Activated naive CD8-positive, alpha-beta T cell treated with anti-CD3 and anti-CD28 coated beads, Interleukin-2, amount 10 ng/mL, durations not matched to agents 7 days and 5 days (primary cell): ENCODE results near the gene TRAPPC11. TPM values are rescaled to one million over a fixed set of nuclear protein-coding genes. Genes with fewer than 3 reads are reported as not detected.

Experiments used
- ATAC-seq: fragments of 150-1000 bp; cut with Tn5 transposase; one replicate; pipeline ENCODE4 v1.10.0; 2021; ENCODE audit warnings: low read depth, moderate library complexity
- POLR2A ChIA-PET: fragments of 350-600 bp; sonication (Branson Sonifier 250); formaldehyde crosslinking; loops from one replicate; lab custom pipeline; 2021; ENCODE audit warnings: antibody characterized with exemption; lab: Charles Lee
- DNase-seq: peaks from one replicate; pipeline ENCODE4 v3.0.0; 2021
- H3K27ac Mint-ChIP-seq: one replicate; pipeline ENCODE4 v1.8.0; 2022; ENCODE audit warnings: mild to moderate bottlenecking, mixed read lengths
- H3K27me3 Mint-ChIP-seq: one replicate; pipeline ENCODE4 v1.8.0; 2022; ENCODE audit warnings: mild to moderate bottlenecking, moderate library complexity, mixed read lengths
- H3K36me3 Mint-ChIP-seq: one replicate; pipeline ENCODE4 v1.8.0; 2021; ENCODE audit warnings: mild to moderate bottlenecking, mixed read lengths
- H3K4me1 Mint-ChIP-seq: one replicate; pipeline ENCODE4 v1.8.0; 2021; ENCODE audit warnings: mixed read lengths
- H3K4me3 Mint-ChIP-seq: one replicate; pipeline ENCODE4 v1.8.0; 2022; ENCODE audit warnings: mild to moderate bottlenecking, moderate library complexity, mixed read lengths
- H3K9me3 Mint-ChIP-seq: one replicate; pipeline ENCODE4 v1.8.0; 2021; ENCODE audit warnings: mixed read lengths
- total RNA-seq, 2 experiments: library from RNA; stranded (reverse); gene quantifications; one replicate each; pipeline ENCODE4 v1.2.3, GENCODE V29; 2021

TRAPPC11 gene
- total RNA-seq, 2 experiments from 2014 or later = 33.0 to 34.6 TPM

DNA sequence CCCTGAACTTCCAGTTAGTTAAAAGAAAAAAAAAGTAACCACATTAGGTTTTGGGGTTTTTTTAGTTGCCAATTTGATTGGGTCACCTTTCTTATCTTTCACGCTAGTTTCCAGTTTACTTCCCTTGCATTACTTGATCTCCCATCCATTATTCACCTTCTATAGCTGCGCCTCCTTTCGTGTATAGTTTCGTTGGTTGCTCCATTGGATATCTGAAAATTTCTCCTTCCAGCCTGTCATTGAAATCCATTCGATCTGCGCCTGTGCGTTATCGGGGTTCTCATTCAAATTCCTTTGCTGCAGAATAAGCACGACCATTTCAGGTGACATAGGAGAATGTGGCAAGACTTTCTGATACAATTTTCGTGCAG, 764 bp downstream of the TRAPPC11 start:
- DNase-seq = no peak
- H3K27ac Mint-ChIP-seq = peak overlapping the region; percentile 91
- peaks cover 4% of the 10 kb centered on the region for H3K36me3 Mint-ChIP-seq
- no peaks in the 10 kb centered on the region for H3K9me3 Mint-ChIP-seq
- H3K4me1 Mint-ChIP-seq = peaks cover 29% of the 10 kb centered on the region
- POLR2A ChIA-PET = interaction anchor here (0.8 to 2.1 kb wide), 3 partner anchors 13 to 155 kb away, joined by 4 to 14 read pairs (median 5); partner anchors contain the start of gene ING2
- no peaks in the 10 kb centered on the region for H3K27me3 Mint-ChIP-seq
- peak overlapping the region; percentile 98 for H3K4me3 Mint-ChIP-seq
- ATAC-seq = no peak

DNA sequence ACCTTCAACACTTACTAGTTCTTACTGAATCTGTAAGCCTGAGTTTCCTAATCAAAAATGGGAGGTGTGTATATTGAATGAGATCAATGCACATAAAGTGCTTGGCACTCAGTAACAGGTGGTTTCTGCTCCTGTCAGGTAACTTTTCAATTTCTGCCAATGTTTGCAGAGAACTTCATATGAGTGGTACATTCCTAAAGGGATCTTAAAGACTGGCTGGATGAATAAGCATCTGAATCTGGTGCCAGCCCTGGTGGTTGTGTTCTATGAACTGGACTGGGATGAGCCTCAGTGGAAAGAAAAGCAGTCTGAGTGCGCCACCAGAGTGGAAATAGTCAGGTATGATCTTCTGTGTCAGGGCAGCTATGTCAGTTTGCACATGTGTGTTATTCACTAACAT, 7.0 kb downstream of the TRAPPC11 start:
- Mint-ChIP-seq H3K36me3 (peaks cover 19% of the 10 kb centered on the region), H3K4me1 (peaks cover 3% of the 10 kb centered on the region), H3K27ac (no peak overlapping the region), H3K27me3 (no peaks in the 10 kb centered on the region), H3K9me3 (no peaks in the 10 kb centered on the region), H3K4me3 (no peak overlapping the region)
- POLR2A ChIA-PET = interaction anchor here (0.6 kb wide), 1 partner anchor 222 kb away, joined by 3 read pairs; no protein-coding TSS in a partner anchor
- DNase-seq (no peak), ATAC-seq (no peak)

GRCh38 chr4:183670251-183670650, 11.2 kb downstream of the TRAPPC11 start:
- ATAC-seq (no peak), DNase-seq (no peak)
- no peak overlapping the region for H3K4me3 Mint-ChIP-seq
- H3K4me1 Mint-ChIP-seq = no peaks in the 10 kb centered on the region
- POLR2A ChIA-PET = interaction anchor here (0.8 kb wide), 1 partner anchor 13 kb away, joined by 3 read pairs; no protein-coding TSS in a partner anchor
- peaks cover 16% of the 10 kb centered on the region for H3K36me3 Mint-ChIP-seq
- H3K9me3 Mint-ChIP-seq = no peaks in the 10 kb centered on the region
- H3K27ac Mint-ChIP-seq = no peak overlapping the region
- no peaks in the 10 kb centered on the region for H3K27me3 Mint-ChIP-seq

DNA sequence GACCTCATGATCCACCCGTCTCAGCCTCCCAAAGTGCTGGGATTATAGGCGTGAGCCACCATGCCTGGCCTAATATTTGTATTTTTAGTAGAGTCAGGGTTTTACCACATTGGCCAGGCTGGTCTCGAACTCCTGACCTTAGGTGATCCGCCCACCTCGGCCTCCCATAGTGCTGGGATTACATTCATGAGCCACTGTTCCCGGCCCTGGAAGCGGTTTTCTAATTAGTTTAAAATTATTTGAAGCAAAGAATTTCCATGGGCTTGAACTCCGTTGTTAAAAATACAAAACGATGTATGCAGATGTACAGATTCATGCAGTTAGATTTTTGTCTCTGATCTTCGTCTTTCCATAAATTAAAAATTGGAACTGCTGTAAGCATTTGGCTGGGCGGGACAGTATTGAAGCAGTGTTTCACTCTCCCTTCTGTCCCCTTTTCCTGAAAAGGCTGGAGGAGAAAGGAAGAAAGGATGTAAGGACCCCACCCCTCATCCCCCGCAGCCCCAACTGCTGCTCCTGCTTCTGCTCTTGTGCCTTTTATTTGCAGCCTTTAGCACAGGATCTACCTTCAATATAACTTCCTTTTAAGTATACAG, 12.0 kb downstream of the TRAPPC11 start:
- POLR2A ChIA-PET = interaction anchor here (0.8 kb wide), 1 partner anchor 13 kb away, joined by 3 read pairs; no protein-coding TSS in a partner anchor
- peaks cover 12% of the 10 kb centered on the region for H3K36me3 Mint-ChIP-seq
- no peaks in the 10 kb centered on the region for H3K27me3 Mint-ChIP-seq
- no peak overlapping the region for H3K4me3 Mint-ChIP-seq
- H3K27ac Mint-ChIP-seq = no peak overlapping the region
- ATAC-seq (no peak), DNase-seq (no peak)
- H3K4me1 Mint-ChIP-seq = no peaks in the 10 kb centered on the region
- no peaks in the 10 kb centered on the region for H3K9me3 Mint-ChIP-seq

- no peak for ATAC-seq
- H3K36me3 Mint-ChIP-seq = peaks cover 13% of the 10 kb centered on the region
- H3K27me3 Mint-ChIP-seq = no peaks in the 10 kb centered on the region
- DNase-seq = no peak
- no peak overlapping the region for H3K4me3 Mint-ChIP-seq
- H3K4me1 Mint-ChIP-seq = peaks cover 4% of the 10 kb centered on the region
- H3K9me3 Mint-ChIP-seq = no peaks in the 10 kb centered on the region
- H3K27ac Mint-ChIP-seq = no peak overlapping the region
- POLR2A ChIA-PET = no interaction called here
Observed at GRCh38 chr4:183674153-183674552, 15.1 kb downstream of the TRAPPC11 start.

DNA sequence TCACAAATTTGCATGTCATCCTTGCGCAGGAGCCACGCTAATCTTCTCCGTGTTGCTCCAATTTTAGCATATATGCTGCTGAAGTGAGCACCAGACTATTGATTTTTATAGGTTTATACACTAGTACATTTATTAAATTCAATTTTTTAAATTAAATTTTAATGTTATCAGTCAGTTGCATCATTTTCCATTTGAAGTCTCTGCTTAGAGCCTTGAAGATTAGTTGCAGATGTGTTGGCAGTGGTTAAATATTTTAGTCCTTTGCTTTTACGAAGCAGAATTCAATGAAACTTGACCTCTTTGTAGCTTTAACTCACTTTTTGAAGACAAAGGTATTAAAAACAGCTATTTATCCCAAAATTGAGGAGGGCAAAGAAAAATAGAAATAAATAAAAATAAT, 16.5 kb downstream of the TRAPPC11 start:
- peaks cover 4% of the 10 kb centered on the region for H3K4me1 Mint-ChIP-seq
- H3K36me3 Mint-ChIP-seq = peaks cover 11% of the 10 kb centered on the region
- DNase-seq (no peak), ATAC-seq (no peak)
- no peak overlapping the region for H3K27ac Mint-ChIP-seq
- POLR2A ChIA-PET = no interaction called here
- no peaks in the 10 kb centered on the region for H3K27me3 Mint-ChIP-seq
- H3K9me3 Mint-ChIP-seq = no peaks in the 10 kb centered on the region
- H3K4me3 Mint-ChIP-seq = no peak overlapping the region

DNA sequence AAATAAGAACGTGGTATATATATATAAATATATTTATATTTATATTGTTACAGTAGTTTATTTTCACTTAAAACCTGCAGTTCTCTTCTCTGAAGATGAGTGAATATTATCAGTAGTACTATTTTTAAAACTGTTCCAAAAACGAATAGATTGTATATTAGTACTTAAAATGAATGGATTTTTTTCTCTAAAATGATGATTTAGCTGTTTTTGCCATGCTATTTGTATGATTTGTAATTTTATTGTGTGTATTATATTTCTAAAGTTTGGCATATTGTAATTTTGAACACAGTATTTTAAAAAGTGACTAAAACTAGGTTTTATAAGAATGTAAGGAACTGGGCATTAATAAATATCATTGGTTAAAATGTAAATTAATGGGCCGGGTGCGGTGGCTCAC, 22.0 kb downstream of the TRAPPC11 start:
- no peak overlapping the region for H3K27ac Mint-ChIP-seq
- ATAC-seq (no peak), DNase-seq (no peak)
- H3K27me3 Mint-ChIP-seq = no peaks in the 10 kb centered on the region
- POLR2A ChIA-PET = no interaction called here
- H3K4me1 Mint-ChIP-seq = peaks cover 4% of the 10 kb centered on the region
- no peaks in the 10 kb centered on the region for H3K9me3 Mint-ChIP-seq
- peaks cover 9% of the 10 kb centered on the region for H3K36me3 Mint-ChIP-seq
- H3K4me3 Mint-ChIP-seq = no peak overlapping the region

DNA sequence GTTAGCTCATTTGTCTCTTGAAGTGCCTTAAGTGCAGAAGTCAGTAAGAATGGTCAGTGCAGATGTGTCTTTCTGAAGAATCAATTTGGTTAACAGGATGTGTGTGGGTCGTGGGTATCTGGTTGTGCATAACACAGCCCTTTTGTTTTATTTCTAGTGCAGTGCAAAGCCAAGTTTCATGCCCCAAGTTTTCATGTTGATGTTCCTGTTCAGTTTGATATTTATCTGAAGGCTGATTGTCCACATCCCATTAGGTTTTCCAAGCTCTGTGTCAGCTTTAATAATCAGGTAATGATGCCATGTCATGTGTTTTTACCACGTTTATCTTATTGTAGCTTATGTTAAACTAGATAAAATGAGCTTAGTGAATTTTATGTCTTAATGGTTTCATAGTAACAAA, 27.4 kb downstream of the TRAPPC11 start:
- POLR2A ChIA-PET = no interaction called here
- H3K9me3 Mint-ChIP-seq = no peaks in the 10 kb centered on the region
- H3K4me1 Mint-ChIP-seq = peaks cover 2% of the 10 kb centered on the region
- H3K4me3 Mint-ChIP-seq = no peak overlapping the region
- ATAC-seq = no peak
- no peak for DNase-seq
- H3K27ac Mint-ChIP-seq = no peak overlapping the region
- H3K27me3 Mint-ChIP-seq = no peaks in the 10 kb centered on the region
- peaks cover 11% of the 10 kb centered on the region for H3K36me3 Mint-ChIP-seq

DNA sequence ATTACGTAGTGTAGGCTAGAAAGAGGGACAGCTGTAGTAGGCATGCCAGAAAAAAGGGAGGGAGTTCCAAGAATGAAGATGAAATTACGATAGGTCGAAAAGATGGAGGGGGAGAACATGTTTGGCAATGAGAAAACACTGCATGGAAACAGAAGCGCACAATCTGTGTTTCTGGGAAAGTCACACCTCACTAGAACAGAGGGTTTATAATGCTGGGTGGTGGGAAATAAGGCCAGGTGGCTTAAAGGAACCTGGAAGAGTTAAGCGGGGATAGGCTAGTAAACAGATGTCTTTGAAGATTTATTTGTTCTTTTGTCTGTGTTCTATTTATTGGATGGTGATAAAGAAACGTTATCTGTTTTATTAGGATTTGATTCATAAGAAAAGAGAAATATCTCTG, 29.1 kb downstream of the TRAPPC11 start:
- peaks cover 11% of the 10 kb centered on the region for H3K36me3 Mint-ChIP-seq
- H3K27me3 Mint-ChIP-seq = no peaks in the 10 kb centered on the region
- ATAC-seq = no peak
- DNase-seq = no peak
- H3K9me3 Mint-ChIP-seq = no peaks in the 10 kb centered on the region
- H3K27ac Mint-ChIP-seq = no peak overlapping the region
- POLR2A ChIA-PET = no interaction called here
- H3K4me1 Mint-ChIP-seq = peaks cover 2% of the 10 kb centered on the region
- H3K4me3 Mint-ChIP-seq = no peak overlapping the region

DNA sequence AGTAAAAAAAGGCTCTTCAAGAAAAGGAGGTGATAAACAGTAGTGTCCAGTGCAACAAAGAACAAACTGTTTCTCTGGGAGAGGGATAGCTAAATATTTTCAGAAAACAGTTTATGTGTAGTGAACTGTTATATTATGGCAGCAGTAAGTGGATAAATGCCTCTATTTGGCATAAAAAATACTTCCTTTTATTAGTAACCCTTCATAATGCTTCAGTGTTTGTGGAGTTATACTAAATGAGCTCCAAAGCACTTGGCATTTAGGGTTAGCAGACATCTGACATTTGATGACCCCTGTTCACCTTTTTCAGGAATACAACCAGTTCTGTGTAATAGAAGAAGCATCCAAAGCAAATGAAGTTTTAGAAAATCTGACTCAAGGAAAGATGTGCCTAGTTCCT, 31.9 kb downstream of the TRAPPC11 start:
- POLR2A ChIA-PET = no interaction called here
- no peaks in the 10 kb centered on the region for H3K9me3 Mint-ChIP-seq
- DNase-seq (no peak), ATAC-seq (no peak)
- no peak overlapping the region for H3K4me3 Mint-ChIP-seq
- peaks cover 22% of the 10 kb centered on the region for H3K36me3 Mint-ChIP-seq
- peaks cover 2% of the 10 kb centered on the region for H3K4me1 Mint-ChIP-seq
- no peaks in the 10 kb centered on the region for H3K27me3 Mint-ChIP-seq
- no peak overlapping the region for H3K27ac Mint-ChIP-seq

DNA sequence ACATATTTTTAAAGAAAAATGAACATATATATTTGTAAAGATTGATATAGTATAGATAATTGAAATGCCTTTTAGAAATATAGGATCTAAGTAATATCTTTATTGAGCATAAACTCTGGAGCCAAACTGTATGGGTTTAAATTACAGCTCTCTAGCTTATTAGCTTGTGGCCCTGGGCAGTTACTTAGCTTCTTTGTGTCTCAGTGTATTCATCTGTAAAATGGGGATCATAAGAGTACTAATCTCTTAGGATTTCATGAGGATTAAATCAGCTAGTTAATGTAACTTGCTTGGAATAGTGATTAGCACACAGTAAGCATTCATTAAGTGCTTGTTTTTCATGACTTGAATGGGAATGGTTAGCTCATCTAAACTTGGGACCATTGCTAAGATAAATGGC, 32.8 kb downstream of the TRAPPC11 start:
- Mint-ChIP-seq H3K36me3 (peaks cover 24% of the 10 kb centered on the region), H3K27ac (no peak overlapping the region), H3K4me3 (no peak overlapping the region), H3K27me3 (no peaks in the 10 kb centered on the region), H3K9me3 (no peaks in the 10 kb centered on the region), H3K4me1 (peaks cover 2% of the 10 kb centered on the region)
- DNase-seq (no peak), ATAC-seq (no peak)
- POLR2A ChIA-PET = no interaction called here

- H3K9me3 Mint-ChIP-seq = no peaks in the 10 kb centered on the region
- no peaks in the 10 kb centered on the region for H3K27me3 Mint-ChIP-seq
- H3K4me1 Mint-ChIP-seq = peaks cover 2% of the 10 kb centered on the region
- H3K4me3 Mint-ChIP-seq = no peak overlapping the region
- H3K36me3 Mint-ChIP-seq = peaks cover 52% of the 10 kb centered on the region
- no peak for ATAC-seq
- no peak overlapping the region for H3K27ac Mint-ChIP-seq
- no peak for DNase-seq
- POLR2A ChIA-PET = no interaction called here
Observed at GRCh38 chr4:183698909-183699308, 39.8 kb downstream of the TRAPPC11 start.

- no peak for ATAC-seq
- Mint-ChIP-seq H3K4me1 (peaks cover 2% of the 10 kb centered on the region), H3K27ac (no peak overlapping the region), H3K36me3 (peaks cover 52% of the 10 kb centered on the region), H3K27me3 (no peaks in the 10 kb centered on the region), H3K4me3 (no peak overlapping the region), H3K9me3 (no peaks in the 10 kb centered on the region)
- DNase-seq = no peak
- POLR2A ChIA-PET = no interaction called here
Observed at GRCh38 chr4:183700407-183700806, 41.3 kb downstream of the TRAPPC11 start.

DNA sequence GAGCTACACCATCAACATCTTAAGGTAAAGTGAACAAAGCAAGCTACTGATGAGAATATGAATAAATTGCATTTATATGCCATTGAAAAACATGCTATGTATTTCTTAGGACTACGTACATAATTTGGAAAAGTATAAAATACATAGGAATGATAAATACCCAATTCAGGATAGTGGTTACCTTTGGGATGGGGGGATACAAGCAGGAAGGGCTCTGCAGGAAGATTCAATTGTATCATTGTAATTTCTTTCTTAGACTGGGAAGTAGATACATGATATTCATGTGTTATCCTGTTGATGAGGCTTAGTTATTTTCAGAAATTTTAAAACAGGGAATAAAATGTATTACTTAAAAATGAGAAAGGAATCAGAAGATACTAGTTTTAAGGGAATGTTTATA, 43.4 kb downstream of the TRAPPC11 start:
- H3K4me3 Mint-ChIP-seq = no peak overlapping the region
- POLR2A ChIA-PET = no interaction called here
- DNase-seq (no peak), ATAC-seq (no peak)
- peaks cover 2% of the 10 kb centered on the region for H3K4me1 Mint-ChIP-seq
- H3K36me3 Mint-ChIP-seq = peaks cover 48% of the 10 kb centered on the region
- H3K27ac Mint-ChIP-seq = no peak overlapping the region
- H3K27me3 Mint-ChIP-seq = no peaks in the 10 kb centered on the region
- no peaks in the 10 kb centered on the region for H3K9me3 Mint-ChIP-seq
